Lung (tissue), 12 donors: Measurements from ENCODE around the gene EFL1. TPM values are rescaled to one million over a fixed set of nuclear protein-coding genes. Genes with fewer than 3 reads are reported as not detected.
"Not testable (repeated sequence)": the region's sequence is repeated elsewhere in the genome, so short reads cannot be mapped to it uniquely, and the experiment has no call there.

Source experiments
- ATAC-seq: fragments of 200-7000 bp; cut with Tn5 transposase; one replicate; pipeline ENCODE4 v1.9.1; 2020; ENCODE audit warnings: moderate number of reproducible peaks; ENCODE audit not compliant: insufficient read depth, low FRiP score
- DNase-seq, 3 donors: peaks; one replicate each; pipeline ENCODE4 v3.0.0-alpha.2; 2013 to 2017
- H3K27ac ChIP-seq, 2 donors: one replicate each; pipeline ENCODE4 v1.5.1; 2013; ENCODE audit warnings: mild to moderate bottlenecking in 2 of 2, moderate library complexity in 2 of 2, control low read depth in 1 of 2, inconsistent platforms in 1 of 2, low read depth in 1 of 2, low read length in 1 of 2
- H3K27me3 ChIP-seq, 3 donors: one replicate each; pipeline ENCODE4 v1.5.1; 2013; ENCODE audit warnings: low read length in 2 of 3; ENCODE audit not compliant: control insufficient read depth in 3 of 3, insufficient read depth in 3 of 3
- H3K36me3 ChIP-seq, 4 donors: one replicate each; pipeline ENCODE4 v1.5.1; 2013; ENCODE audit warnings: low read length in 4 of 4, mild to moderate bottlenecking in 1 of 4, moderate library complexity in 1 of 4; ENCODE audit not compliant: control insufficient read depth in 4 of 4, insufficient read depth in 4 of 4
- H3K4me1 ChIP-seq, 5 donors: one replicate each; pipeline ENCODE4 v1.5.1; 2013; ENCODE audit warnings: low read length in 5 of 5, mild to moderate bottlenecking in 2 of 5, moderate library complexity in 1 of 5; ENCODE audit not compliant: control insufficient read depth in 5 of 5, insufficient read depth in 5 of 5
- H3K4me3 ChIP-seq: one replicate; pipeline ENCODE4 v1.5.1; 2013; ENCODE audit warnings: mild to moderate bottlenecking, control low read depth, moderate library complexity
- H3K9ac ChIP-seq, 2 donors: one replicate each; pipeline ENCODE4 v1.5.1; 2013; ENCODE audit warnings: low read length in 2 of 2, control low read depth in 1 of 2; ENCODE audit not compliant: insufficient read depth in 1 of 2
- H3K9me3 ChIP-seq, 4 donors: one replicate each; pipeline ENCODE4 v1.5.1; 2013; ENCODE audit warnings: low read length in 3 of 4, mild to moderate bottlenecking in 1 of 4, moderate library complexity in 1 of 4; ENCODE audit not compliant: control insufficient read depth in 4 of 4, insufficient read depth in 3 of 4
- CTCF ChIP-seq: IDR thresholded peaks from 2 replicates; pipeline ENCODE4 v1.5.1; 2012; ENCODE audit warnings: mild to moderate bottlenecking; ENCODE audit errors: control extremely low read depth, extremely low read depth
- WGBS, 2 donors: extraction: QIAGEN DNeasy Blood & Tissue Kit; methylation state at CpG; one replicate each; pipeline ENCODE4 v1.1.7; 2013; 5-methylcytosine and 5-hydroxymethylcytosine counted together
- polyA plus RNA-seq, 2 donors: library from polyadenylated mRNA; stranded (reverse); fragments of 200-250 nt; gene quantifications; one replicate each; pipeline ENCODE4 v1.2.1, GENCODE V29; 2013
- total RNA-seq, 2 donors: library from RNA; depleted of rRNA in 1 of 2; stranded (reverse); fragments of >200 nt in 1 of 2; gene quantifications; one replicate each; pipeline ENCODE4 v1.2.1, GENCODE V29; 2014 to 2021
- donor health status: control.
- donor health status: control.
- donor health status: Bipolar disorder and iron deficiency.
- donor health status: healthy.
- donor health status: DM: yes; HTN: yes; CAD: no.

The EFL1 gene
- total and polyA plus RNA-seq, 4 donors = 4.1 to 22.9 (median 11.5) TPM

- peaks cover 0 to 8% (median 6%) of the 10 kb centered on the region in 4 donors for H3K36me3 ChIP-seq
- ATAC-seq (no peak), DNase-seq (no peak)
- TF ChIP-seq CTCF = no peak
- no peak overlapping the region for H3K27ac ChIP-seq
- H3K9me3 ChIP-seq = no peaks in the 10 kb centered on the region
- WGBS, 2 donors = 90 to 95% methylated on average over 2 of the region's 2 CpGs
- no peaks in the 10 kb centered on the region for H3K27me3 ChIP-seq
- no peak overlapping the region for H3K4me3 ChIP-seq
- H3K9ac ChIP-seq = no peak overlapping the region
- H3K4me1 ChIP-seq = no peaks in the 10 kb centered on the region
Measured at GRCh38 chr15:82231842-82232241, 30.7 kb downstream of the EFL1 start.

GRCh38 chr15:82231233-82231632 lies 31.3 kb downstream of the EFL1 start:
- Histone ChIP-seq H3K4me1 (no peaks in the 10 kb centered on the region), H3K27me3 (no peaks in the 10 kb centered on the region), H3K9me3 (no peaks in the 10 kb centered on the region), H3K36me3 (peaks cover 0 to 8% (median 6%) of the 10 kb centered on the region in 4 donors), H3K9ac (no peak overlapping the region), H3K4me3 (no peak overlapping the region), H3K27ac (no peak overlapping the region)
- 37 to 46% methylated on average over 2 of the region's 2 CpGs for WGBS, 2 donors
- ATAC-seq = no peak
- DNase-seq = no peak
- no peak for TF ChIP-seq CTCF

- no peak for TF ChIP-seq CTCF
- Histone ChIP-seq H3K4me3 (no peak overlapping the region), H3K4me1 (no peaks in the 10 kb centered on the region), H3K9me3 (no peaks in the 10 kb centered on the region), H3K36me3 (peaks cover 0 to 10% (median 6%) of the 10 kb centered on the region in 4 donors), H3K27ac (no peak overlapping the region), H3K27me3 (no peaks in the 10 kb centered on the region), H3K9ac (no peak overlapping the region)
- WGBS, 2 donors = 95 to 100% methylated on average over 1 of the region's 1 CpG
- DNase-seq (no peak), ATAC-seq (no peak)
Measured at GRCh38 chr15:82228750-82229149, 33.8 kb downstream of the EFL1 start.

- not testable (repeated sequence) for ATAC-seq, H3K4me1 ChIP-seq, H3K9me3 ChIP-seq, H3K4me3 ChIP-seq, H3K9ac ChIP-seq, H3K27me3 ChIP-seq, H3K27ac ChIP-seq
- H3K36me3 ChIP-seq = peaks cover 0 to 24% (median 4%) of the 10 kb centered on the region in 4 donors
- peak in 2 of 3 donors; percentile 17 to 19 for DNase-seq
- WGBS, 2 donors = 46 to 69% methylated on average over 2 of the region's 2 CpGs
Measured at GRCh38 chr15:82221535-82221934, 41.0 kb downstream of the EFL1 start.

GRCh38 chr15:82216092-82216491 lies 46.4 kb downstream of the EFL1 start:
- H3K27ac ChIP-seq, H3K9me3 ChIP-seq, ATAC-seq, H3K9ac ChIP-seq, H3K4me1 ChIP-seq, H3K4me3 ChIP-seq, H3K27me3 ChIP-seq, DNase-seq: not testable (repeated sequence)
- WGBS, 2 donors = 88 to 91% methylated on average over 2 of the region's 2 CpGs
- peaks cover 0 to 19% (median 5%) of the 10 kb centered on the region in 4 donors for H3K36me3 ChIP-seq

- not testable (repeated sequence) for DNase-seq, H3K27ac ChIP-seq, ATAC-seq, H3K4me3 ChIP-seq, H3K36me3 ChIP-seq, H3K9ac ChIP-seq, H3K27me3 ChIP-seq, H3K9me3 ChIP-seq, H3K4me1 ChIP-seq
Measured at GRCh38 chr15:82212201-82212600, 50.3 kb downstream of the EFL1 start.
